Measurements from ENCODE around the gene DEFB108B.
A peak's percentile ranks its signal among the peaks of the same experiment; 100 is the strongest.
"Not testable (repeated sequence)": the region's sequence is repeated elsewhere in the genome, so short reads cannot be mapped to it uniquely, and the experiment has no call there.

DEFB108B gene

DNA sequence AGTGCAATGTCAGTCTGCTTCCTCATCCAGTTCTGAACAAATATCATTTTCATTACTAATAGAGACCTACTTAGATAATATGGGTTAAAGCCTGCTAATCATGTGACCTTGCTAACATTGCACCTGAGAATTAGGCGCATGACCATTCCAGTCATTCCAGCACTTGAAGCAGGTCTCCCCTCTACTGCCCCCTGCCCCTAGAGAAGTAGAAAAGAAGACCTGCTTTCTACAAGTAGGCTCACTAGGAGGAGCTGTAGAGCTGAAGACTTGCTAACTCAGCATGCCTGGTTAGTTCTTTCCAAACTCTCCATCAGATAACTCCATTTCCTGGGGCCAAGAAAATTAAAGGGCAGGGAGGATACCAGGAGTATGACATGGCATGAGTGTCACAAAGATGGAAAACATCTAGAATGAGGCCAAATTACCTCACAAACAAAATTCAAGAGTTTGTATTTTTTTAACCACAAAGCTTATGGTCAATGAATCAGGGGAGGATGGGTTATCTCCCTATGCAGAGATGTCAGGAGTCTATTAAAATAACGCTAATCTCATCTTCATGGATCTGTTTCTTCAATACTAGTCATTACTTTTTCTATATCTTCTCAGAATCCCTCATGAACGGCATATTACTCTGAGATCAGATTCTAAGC lies 31.1 kb downstream of the DEFB108B start:
- FAIRE-seq; DNase-seq (ENCODE audit: insufficient read length, low spot score): not testable (repeated sequence)
- TF ChIP-seq, protein P1, sequence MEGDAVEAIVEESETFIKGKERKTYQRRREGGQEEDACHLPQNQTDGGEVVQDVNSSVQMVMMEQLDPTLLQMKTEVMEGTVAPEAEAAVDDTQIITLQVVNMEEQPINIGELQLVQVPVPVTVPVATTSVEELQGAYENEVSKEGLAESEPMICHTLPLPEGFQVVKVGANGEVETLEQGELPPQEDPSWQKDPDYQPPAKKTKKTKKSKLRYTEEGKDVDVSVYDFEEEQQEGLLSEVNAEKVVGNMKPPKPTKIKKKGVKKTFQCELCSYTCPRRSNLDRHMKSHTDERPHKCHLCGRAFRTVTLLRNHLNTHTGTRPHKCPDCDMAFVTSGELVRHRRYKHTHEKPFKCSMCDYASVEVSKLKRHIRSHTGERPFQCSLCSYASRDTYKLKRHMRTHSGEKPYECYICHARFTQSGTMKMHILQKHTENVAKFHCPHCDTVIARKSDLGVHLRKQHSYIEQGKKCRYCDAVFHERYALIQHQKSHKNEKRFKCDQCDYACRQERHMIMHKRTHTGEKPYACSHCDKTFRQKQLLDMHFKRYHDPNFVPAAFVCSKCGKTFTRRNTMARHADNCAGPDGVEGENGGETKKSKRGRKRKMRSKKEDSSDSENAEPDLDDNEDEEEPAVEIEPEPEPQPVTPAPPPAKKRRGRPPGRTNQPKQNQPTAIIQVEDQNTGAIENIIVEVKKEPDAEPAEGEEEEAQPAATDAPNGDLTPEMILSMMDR (IDR thresholded peaks at IDR 0.05; ENCODE audit: insufficient read depth, missing control alignments), result peak; percentile 76

DNA sequence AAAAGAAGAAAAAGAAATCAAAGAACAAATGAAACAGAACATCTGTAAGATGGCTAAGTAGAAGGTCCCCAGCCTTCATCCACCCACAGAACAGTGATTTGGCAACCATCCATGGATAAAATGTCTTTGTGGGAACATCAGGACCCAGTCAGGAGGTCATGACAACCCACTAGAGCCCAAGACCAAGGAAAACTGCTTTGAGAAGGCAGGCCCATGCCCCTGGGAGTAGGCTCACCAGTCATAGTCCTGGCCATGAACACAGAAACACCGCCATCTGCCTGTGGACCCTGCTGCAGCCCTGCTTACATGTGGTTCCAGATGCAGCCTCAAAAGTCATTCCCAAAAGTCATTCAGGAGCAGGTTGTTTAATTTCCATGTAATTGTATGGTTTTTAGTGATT lies 34.2 kb downstream of the DEFB108B start:
- DNase-seq (ENCODE audit: insufficient read length, low spot score); FAIRE-seq: not testable (repeated sequence)

DNA sequence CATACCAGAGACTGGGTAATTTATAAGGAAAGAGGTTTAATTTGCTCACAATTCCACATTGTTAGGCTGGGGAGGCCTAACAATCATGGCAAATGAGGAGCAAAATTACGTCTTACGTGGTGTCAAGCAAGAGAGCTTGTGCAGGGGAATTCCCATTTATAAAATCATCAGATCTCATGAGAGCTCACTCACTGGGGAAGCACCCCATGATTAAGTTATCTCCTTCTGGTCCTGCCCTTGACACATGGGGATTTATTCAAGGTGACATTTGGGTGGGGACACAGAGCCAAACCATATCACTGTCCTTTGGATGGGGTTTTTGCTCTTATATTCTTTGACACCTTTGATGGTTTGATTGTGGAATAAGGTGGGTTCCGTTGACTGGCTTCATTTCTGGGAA lies 36.9 kb downstream of the DEFB108B start:
- not testable (repeated sequence) for DNase-seq (ENCODE audit: insufficient read length, low spot score); FAIRE-seq

DNA sequence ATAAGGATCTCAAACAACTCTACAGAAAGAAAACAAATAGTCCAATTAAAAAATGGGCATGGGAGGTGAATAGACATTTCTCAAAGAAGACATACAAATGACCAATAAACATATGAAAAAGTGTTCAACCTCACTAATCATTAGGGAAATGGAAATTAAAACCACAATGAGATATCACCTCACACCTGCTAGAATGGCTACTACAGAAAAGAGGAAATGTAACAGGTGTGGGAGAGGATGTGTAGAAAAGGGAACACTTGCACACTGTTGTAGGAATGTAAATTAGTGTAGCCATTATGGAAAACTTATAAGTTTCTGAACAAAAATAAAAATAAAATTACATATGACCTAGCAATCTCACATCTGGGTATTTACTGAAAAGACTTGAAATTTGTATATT lies 37.7 kb downstream of the DEFB108B start:
- DNase-seq (ENCODE audit: insufficient read length, low spot score); FAIRE-seq: not testable (repeated sequence)

DNA sequence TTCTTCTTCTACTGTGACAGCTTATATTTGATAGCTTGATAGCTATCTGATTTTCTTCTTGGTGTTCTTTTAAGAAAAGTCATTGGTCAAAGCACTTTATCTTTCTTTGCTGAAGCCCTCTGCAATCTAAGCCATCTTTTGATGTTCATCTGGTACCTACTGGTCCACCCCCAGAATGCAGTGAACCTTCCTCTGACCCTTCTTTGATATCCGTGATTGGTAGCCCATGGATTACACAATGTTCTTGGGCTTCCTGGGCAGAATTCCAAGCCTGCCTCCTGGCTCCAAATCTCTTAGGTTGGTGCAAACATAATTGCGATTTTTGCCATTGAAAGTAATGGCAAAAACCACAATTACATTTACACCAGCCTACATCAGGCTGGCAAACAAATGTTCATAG lies 43.3 kb downstream of the DEFB108B start:
- DNase-seq (ENCODE audit: insufficient read length, low spot score); FAIRE-seq: not testable (repeated sequence)

DNA sequence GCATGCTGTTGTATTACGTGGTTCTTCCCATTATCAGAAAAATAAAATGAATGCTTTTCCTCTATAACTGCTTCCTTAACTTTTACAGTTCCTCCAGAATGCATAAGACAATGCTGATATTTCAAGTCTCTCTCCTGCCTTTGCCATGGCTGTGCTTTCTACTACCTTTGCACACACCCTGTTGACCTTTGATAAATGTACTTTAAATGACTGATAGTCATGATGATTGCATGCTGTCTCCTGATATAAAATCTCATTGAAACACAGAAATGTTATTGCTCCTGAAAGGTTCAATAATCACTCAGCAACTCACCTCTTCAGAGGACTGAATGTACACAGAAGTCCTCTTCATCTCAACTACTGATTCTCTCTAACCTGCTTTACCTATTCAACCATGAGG lies 45.1 kb downstream of the DEFB108B start, which contains the start of gene DEFB131B:
Gene DEFB131B (plus strand): TSS at position 395 of the 400 bp plus-strand sequence. CDS start 0 bp downstream, at position 395.
- DNase-seq (ENCODE audit: insufficient read length, low spot score); FAIRE-seq: not testable (repeated sequence)

DNA sequence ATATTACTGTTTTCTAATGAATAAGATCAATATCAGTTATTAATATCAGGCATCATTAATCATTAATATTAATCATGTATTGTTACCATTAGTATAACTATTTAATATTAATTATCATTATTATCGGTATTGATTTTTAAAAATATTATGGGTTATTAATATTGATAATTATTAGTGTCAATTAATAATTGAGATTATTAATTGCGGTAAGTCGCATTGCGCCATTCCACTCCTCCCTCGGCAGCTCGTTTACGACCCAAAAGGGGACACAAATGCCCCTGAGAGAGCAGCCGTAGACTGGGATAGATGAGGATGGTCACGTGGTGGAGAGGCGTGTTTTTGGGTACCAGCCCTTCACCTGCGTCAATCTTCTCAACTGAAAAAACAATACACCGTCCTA lies 52.8 kb downstream of the DEFB108B start:
- FAIRE-seq; DNase-seq (ENCODE audit: insufficient read length, low spot score): not testable (repeated sequence)

Measured in D721Med (cell line).